A172 (cell line): ENCODE results near the gene ETNK1. TPM values are rescaled to one million over a fixed set of nuclear protein-coding genes. Genes with fewer than 3 reads are reported as not detected.
"Not testable (repeated sequence)": the region's sequence is repeated elsewhere in the genome, so short reads cannot be mapped to it uniquely, and the experiment has no call there.

Source experiments
- DNase-seq: peaks from one replicate; pipeline ENCODE4 v3.0.0-alpha.2; 2015; ENCODE audit warnings: low spot score
- total RNA-seq: library from RNA; depleted of rRNA; stranded (reverse); fragments of >200 nt; shearing (Covaris generic); gene quantifications from 2 replicates; pipeline ENCODE4 v1.2.3, GENCODE V29; 2014; rRNA removed

Gene ETNK1
- total RNA-seq, result 25.7 and 26.1 TPM in 2 replicates

DNA sequence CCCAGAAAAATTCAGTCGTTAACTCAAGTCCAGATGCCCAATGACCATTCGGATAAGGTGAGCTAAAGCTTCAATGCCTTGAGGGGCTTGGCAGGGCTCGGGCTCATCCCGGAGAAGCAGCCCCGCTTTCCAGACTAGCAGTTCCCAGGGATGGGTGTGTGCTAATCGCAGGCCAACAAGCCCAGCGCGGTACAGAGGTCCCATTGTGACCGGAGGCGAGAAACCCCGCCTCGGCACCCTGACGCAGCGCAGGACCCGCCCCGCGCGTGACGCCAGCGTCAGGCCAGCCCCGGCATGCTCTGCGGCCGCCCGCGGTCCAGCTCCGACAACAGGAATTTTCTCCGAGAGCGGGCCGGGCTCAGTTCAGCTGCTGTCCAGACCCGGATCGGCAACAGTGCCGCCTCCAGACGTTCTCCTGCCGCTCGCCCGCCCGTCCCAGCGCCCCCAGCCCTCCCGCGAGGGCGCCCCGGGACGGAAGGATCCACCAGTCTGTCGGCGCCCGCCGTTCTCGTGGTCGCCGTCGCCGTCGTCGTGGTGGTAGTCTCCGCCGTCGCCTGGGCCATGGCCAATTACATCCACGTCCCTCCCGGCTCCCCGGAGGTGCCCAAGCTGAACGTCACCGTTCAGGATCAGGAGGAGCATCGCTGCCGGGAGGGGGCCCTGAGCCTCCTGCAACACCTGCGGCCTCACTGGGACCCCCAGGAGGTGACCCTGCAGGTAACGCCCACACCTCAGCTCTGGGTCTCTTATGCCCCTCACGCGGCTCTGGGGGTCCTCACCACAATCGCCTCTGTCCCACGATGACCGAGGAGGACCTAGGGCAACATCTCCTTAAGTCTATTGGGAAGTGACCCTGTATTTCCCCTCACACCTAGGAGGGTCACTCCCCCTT, at the start of gene ETNK1:
Gene ETNK1 (plus strand): TSS at position 302 of the 892 bp plus-strand sequence. CDS start 260 bp downstream, at position 562.
- DNase-seq, result peak; percentile 77

DNA sequence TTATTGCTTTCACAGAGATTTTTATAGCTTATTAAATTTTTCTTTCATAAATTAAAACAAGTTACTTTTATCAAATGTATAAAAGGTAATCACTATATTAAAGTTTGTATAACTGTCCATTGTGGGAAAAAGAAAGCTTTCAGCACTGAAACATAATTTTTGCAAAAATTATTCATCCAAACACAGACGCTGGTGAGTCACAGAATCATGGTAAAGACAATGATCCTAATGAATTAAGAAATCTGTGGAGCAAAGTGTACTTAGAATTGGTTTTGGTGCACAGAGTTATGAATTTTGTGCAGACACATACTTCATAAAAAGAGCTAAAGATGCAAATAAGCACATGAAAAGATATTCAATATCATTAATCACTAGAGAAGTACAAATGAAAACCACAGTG, 48.9 kb upstream of the ETNK1 start:
- no peak for DNase-seq

- DNase-seq, result no peak
These were observed 48.5 kb upstream of the ETNK1 start for GRCh38 chr12:22576473-22576872.

DNA sequence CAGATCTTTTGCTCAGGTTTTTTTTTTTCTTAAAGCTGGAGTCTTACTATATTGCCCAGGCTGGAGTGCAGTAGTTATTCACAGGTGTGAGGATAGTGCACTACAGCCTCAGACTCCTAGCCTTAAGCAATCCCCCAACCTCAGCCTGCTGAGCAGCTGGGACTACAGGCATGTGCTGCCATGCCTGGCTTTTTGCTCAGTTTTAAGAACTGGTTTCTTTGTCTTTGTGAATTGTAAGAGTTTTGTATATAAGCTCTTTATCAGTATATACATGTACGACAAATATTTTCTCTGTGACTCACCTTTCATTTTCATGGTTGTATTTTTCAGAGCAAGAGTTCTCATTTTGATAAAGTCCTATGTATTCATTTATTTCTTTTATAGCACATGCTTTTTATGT, 47.3 kb upstream of the ETNK1 start:
- no peak for DNase-seq

GRCh38 chr12:22578328-22578727, 46.6 kb upstream of the ETNK1 start:
- DNase-seq, result no peak

- no peak for DNase-seq
These were observed 36.2 kb upstream of the ETNK1 start for GRCh38 chr12:22588817-22589216.

DNA sequence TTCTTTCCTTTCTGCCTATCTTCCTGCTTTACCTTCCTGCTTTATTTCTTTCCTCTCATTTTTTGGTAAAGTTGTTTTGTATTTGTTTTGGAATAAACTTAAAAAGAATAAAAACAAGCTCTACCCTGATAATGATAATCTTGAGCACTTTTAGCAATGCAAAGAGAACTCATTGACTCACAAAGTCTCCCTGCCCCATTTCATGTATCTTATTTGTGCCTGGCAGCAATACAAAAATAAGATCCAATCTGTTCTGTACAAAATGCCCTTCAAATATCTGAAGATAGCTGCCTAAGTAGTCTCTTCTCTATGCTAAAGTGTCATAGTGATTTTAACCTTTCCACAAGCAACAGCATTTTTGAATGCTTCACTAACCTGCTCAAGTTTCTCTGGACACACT, 31.1 kb upstream of the ETNK1 start:
- DNase-seq, result no peak

DNA sequence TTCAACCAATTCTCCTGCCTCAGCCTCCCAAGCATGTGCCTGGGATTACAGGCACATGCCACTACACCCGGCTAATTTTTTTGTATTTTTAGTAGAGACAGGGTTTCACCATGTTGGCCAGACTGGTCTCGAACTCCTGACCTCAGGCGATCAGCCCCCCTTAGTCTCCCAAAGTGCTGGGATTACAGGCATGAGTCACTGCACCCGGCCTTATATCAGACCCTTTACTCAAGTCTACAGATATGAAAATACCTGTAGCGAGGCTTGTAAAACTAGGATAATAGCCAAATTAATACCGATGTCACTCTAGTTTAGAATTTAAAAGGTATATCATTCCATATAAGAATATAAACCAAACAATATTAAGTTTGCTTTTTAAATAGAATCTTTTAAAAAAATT, 27.4 kb upstream of the ETNK1 start:
- not testable (repeated sequence) for DNase-seq

DNA sequence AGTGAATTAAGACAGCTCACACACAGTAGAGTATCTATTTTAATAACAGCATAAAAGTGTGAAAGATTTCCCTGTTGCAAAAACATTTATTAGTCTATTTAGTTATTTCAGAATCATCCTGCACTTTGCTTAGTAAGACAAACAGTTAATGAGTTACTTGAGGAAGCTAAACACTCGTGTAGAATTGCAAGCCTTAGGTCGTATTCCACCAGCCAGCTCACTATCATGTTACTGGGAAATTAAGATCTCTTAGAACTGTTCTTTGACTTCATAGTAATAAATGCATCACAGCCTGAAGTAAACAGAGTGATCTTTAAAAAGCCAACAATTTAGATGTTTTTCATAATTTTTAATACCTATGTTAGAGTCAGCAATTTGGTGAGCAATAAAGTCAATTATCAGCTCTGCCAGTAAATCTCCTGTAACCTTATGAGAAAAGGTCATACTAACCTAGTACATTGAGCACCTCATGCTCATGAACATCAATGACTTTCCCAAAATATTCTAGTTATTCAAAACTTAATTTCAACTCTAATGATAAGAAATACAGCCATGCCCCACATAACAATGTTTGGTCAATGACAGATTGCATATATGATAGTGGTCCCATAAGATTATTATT, 26.7 kb upstream of the ETNK1 start:
- no peak for DNase-seq

DNA sequence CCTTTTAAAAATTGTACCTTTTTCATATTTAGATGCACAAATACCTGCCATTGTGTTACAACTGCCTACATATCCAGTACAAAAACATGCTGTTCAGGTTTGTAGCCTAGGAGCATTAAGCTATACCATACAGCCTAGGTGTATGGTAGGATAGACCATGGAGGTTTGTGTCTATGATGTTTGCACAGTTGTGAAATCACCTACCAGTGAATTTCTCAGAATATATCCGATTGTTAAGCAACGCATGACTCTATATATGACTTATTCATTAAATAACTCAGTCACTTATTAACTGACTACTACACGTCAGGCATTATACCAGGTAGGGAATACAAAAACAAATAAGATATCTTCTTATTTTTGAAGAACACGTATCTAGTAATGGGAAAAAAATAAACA, 26.2 kb upstream of the ETNK1 start:
- DNase-seq, result no peak

- no peak for DNase-seq
These were observed 24.8 kb upstream of the ETNK1 start for GRCh38 chr12:22600181-22600580.

GRCh38 chr12:22609501-22609900, 15.5 kb upstream of the ETNK1 start:
- no peak for DNase-seq

- DNase-seq, result no peak
These were observed 14.8 kb upstream of the ETNK1 start for GRCh38 chr12:22610131-22610530.

GRCh38 chr12:22612822-22613221, 12.1 kb upstream of the ETNK1 start:
- not testable (repeated sequence) for DNase-seq

DNA sequence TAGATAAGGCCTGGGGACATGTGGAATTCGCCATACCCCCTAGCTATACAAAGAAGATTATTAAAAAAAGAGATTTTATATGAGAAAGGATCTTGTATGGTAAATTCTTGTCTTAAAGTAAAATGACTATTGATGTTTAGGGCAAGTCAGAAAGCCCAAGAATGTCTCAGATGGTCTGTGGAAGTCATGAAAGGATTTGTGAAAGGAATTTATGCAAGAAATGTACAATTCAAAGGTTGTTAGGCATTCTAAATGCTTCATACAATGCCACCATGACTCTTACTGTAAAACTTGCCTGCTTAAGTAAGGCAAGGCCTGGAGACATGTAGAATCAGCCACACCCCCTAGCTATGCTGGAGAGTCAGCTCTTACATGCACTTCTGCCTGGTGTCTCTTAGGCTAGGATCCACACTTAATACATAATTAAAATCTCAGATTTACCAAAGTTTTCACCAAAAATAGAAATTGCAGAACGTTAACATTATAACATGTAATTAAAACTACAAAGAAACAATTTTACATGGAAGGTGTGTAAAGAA, 8.9 kb upstream of the ETNK1 start:
- DNase-seq, result no peak

- DNase-seq, result no peak
These were observed 7.3 kb upstream of the ETNK1 start for GRCh38 chr12:22617630-22618029.

DNA sequence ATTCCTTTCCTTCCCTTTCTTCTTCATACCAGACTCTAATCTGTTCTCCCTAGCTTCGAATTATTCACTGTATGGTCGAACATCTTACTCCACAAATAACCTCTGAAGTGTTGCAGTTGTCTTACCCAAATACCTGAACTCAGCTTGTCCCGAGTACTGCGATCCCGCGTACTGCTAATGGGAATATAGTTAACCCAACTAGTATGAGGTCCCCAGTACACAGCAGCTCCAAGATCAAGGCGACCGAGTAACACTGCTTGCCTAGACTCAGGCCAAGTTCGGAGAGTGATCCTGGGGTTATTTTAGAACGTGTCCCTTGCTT, 462 bp upstream of the ETNK1 start:
- no peak for DNase-seq

GRCh38 chr12:22625762-22626294, 857 bp downstream of the ETNK1 start:
- peak; percentile 32 for DNase-seq

GRCh38 chr12:22626406-22626805, 1.4 kb downstream of the ETNK1 start:
- peak; percentile 3 for DNase-seq

DNA sequence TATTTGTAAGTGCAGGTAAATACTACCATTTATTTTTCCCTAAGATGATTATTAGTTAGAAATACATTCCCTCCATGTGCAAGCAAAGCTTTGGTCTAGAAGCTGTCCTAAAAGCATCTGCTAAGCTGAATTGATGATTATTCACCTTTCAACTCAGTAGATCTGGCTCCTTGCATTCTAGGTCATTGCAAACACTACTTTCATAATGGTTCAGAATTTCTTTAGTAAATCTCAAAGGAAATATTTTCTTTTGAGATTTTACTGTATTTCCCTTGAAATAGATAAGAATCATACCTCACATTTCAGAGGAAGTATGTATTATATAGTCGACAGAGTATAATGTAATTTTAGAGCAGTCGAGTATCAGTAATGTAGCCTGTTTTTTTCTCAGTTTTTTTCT, 2.4 kb downstream of the ETNK1 start:
- no peak for DNase-seq

- no peak for DNase-seq
These were observed 3.3 kb downstream of the ETNK1 start for GRCh38 chr12:22628228-22628627.

DNA sequence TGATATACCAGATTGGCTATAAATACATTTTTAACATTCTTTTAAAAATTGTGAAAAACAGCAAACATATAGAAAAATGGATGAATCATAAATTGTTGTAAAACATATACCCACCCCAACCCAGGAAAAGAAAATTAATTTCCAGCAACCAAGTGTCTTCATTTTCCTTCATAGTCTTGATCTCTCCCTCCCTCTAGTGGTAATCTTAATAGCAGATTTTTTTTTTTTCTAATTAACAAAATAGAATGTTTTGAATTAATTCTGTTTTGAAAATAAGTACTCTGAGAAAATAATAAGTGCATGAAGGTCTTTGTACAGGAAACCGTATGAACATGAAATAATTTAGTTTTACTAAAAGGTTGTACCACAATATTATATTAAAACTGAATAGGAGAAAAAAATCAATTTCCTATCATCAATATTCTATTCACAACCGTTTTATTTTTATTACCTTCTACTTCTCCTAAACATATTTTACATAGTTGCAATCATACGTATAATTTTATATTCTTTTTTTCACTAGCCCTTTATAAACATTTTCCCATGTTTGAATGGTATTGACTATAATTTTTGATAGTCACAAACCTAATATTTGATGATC, 7.0 kb downstream of the ETNK1 start:
- no peak for DNase-seq
